T-helper 2 cell treated with Interferon-gamma antibody and Interleukin-4, amounts not matched to agents 100 ng/mL and 5 ng/mL, for 36 hours (primary cell): ENCODE measurements around the gene B3GALNT1. TPM values are rescaled to one million over a fixed set of nuclear protein-coding genes. Genes with fewer than 3 reads are reported as not detected.

Experiments
- total RNA-seq: library from RNA; stranded (reverse); gene quantifications from 2 replicates; pipeline ENCODE4 v1.2.3, GENCODE V29; 2022

B3GALNT1 gene
- total RNA-seq, 1 donor from 2014 or later: 1.2 TPM

Other genes with a start within 250 kb of the B3GALNT1 start
- 44.0 and 47.9 TPM in 2 replicates for gene NMD3, start 116.0 kb upstream of the B3GALNT1 start, total RNA-seq